Neural progenitor cell (in vitro differentiated cells): ENCODE data around the gene CCNG2. TPM values are rescaled to one million over a fixed set of nuclear protein-coding genes. Genes with fewer than 3 reads are reported as not detected.

Experiments used
- DNase-seq: peaks from one replicate; pipeline ENCODE4 v3.0.0-alpha.2; 2016; ENCODE audit warnings: low spot score
- H2AFZ ChIP-seq: fragments of 200-600 bp; sonication (generic); replicated peaks from 2 replicates; pipeline ENCODE4 v1.6.1; 2016; ENCODE audit warnings: antibody characterized with exemption
- H3F3A ChIP-seq: fragments of 200-600 bp; sonication (generic); 2 replicates; pipeline ENCODE4 v1.6.1; 2016; ENCODE audit warnings: antibody characterized with exemption, low read depth
- H3K27ac ChIP-seq: fragments of 200-600 bp; sonication (generic); 2 replicates; pipeline ENCODE4 v1.5.1; 2016; ENCODE audit warnings: mild to moderate bottlenecking
- H3K27me3 ChIP-seq: fragments of 200-600 bp; sonication (generic); 2 replicates; pipeline ENCODE4 v1.6.1; 2016; ENCODE audit warnings: mild to moderate bottlenecking, moderate library complexity
- H3K36me3 ChIP-seq: fragments of 200-600 bp; sonication (generic); 2 replicates; pipeline ENCODE4 v1.5.1; 2016
- H3K4me1 ChIP-seq: fragments of 200-600 bp; sonication (generic); 2 replicates; pipeline ENCODE4 v1.6.1; 2016; ENCODE audit warnings: mixed run types
- H3K4me2 ChIP-seq: fragments of 200-600 bp; sonication (generic); 2 replicates; pipeline ENCODE4 v1.6.1; 2016
- H3K4me3 ChIP-seq: fragments of 200-600 bp; sonication (generic); 2 replicates; pipeline ENCODE4 v1.5.1; 2016
- H3K79me2 ChIP-seq: fragments of 200-600 bp; sonication (generic); 2 replicates; pipeline ENCODE4 v1.6.1; 2016; ENCODE audit warnings: low read depth
- H3K9ac ChIP-seq: fragments of 200-600 bp; sonication (generic); 2 replicates; pipeline ENCODE4 v1.6.1; 2016
- H3K9me3 ChIP-seq: fragments of 200-600 bp; sonication (generic); 2 replicates; pipeline ENCODE4 v1.5.1; 2016; ENCODE audit warnings: low read depth
- H4K20me1 ChIP-seq: fragments of 200-600 bp; sonication (generic); 2 replicates; pipeline ENCODE4 v1.6.1; 2016; ENCODE audit warnings: low read depth
- H3K27ac Mint-ChIP-seq: 3 replicates; pipeline ENCODE4 v1.8.0; 2021; ENCODE audit warnings: mixed read lengths
- H3K27me3 Mint-ChIP-seq: 2 replicates; pipeline ENCODE4 v1.8.0; 2022; ENCODE audit warnings: low read depth, mild to moderate bottlenecking, inconsistent platforms, moderate library complexity, mixed read lengths; ENCODE audit not compliant: insufficient read depth
- H3K36me3 Mint-ChIP-seq: 3 replicates; pipeline ENCODE4 v1.8.0; 2021; ENCODE audit warnings: mixed read lengths
- H3K4me1 Mint-ChIP-seq: 3 replicates; pipeline ENCODE4 v1.8.0; 2021; ENCODE audit warnings: mixed read lengths
- H3K4me3 Mint-ChIP-seq: 3 replicates; pipeline ENCODE4 v1.8.0; 2021; ENCODE audit warnings: mild to moderate bottlenecking, moderate library complexity, mixed read lengths
- H3K9me3 Mint-ChIP-seq: 3 replicates; pipeline ENCODE4 v1.8.0; 2020; ENCODE audit warnings: mixed read lengths
- EZH2 ChIP-seq: fragments of 200-600 bp; sonication (generic); IDR thresholded peaks from 2 replicates; pipeline ENCODE4 v1.6.1; 2017; ENCODE audit warnings: antibody characterized with exemption, mild to moderate bottlenecking, moderate library complexity
- EZH2phosphoT487 ChIP-seq: fragments of 200-600 bp; sonication (generic); IDR thresholded peaks from 2 replicates; pipeline ENCODE4 v1.6.1; 2017; ENCODE audit warnings: antibody characterized with exemption
- total RNA-seq: library from RNA; depleted of rRNA; stranded (reverse); fragments of >200 nt; gene quantifications from 2 replicates; pipeline ENCODE4 v1.2.3, GENCODE V29; 2015; ENCODE audit warnings: low replicate concordance
- TF ChIP-seq, protein P1 (sequence below): fragments of 200-600 bp; sonication (generic); IDR thresholded peaks from 2 replicates; pipeline ENCODE4 v1.5.1; 2017; ENCODE audit warnings: antibody characterized with exemption, mild to moderate bottlenecking

Gene CCNG2
- total RNA-seq, 1 donor from 2014 or later, result 366 TPM

DNA sequence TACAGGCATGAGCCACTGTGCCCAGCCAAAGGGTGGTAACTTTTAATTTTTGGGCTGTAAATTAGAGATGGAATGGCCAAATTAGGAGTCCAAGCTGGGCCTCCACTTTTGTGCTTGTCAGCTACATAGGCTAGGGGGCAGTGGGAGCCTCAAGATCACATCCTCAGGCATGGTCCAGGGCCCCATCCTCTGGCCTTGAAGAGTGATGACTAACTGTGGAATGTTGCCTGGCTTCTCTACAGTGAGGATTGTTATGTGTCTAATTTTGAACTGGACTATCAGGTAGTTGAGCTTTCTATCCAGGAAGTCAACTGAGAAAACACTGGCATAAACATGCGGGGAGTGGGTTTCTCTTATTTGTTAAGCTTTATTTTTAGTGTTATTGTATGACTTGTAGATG lies 33.0 kb downstream of the CCNG2 start:
- TF ChIP-seq EZH2phosphoT487, result no peak
- TF ChIP-seq, protein P1, sequence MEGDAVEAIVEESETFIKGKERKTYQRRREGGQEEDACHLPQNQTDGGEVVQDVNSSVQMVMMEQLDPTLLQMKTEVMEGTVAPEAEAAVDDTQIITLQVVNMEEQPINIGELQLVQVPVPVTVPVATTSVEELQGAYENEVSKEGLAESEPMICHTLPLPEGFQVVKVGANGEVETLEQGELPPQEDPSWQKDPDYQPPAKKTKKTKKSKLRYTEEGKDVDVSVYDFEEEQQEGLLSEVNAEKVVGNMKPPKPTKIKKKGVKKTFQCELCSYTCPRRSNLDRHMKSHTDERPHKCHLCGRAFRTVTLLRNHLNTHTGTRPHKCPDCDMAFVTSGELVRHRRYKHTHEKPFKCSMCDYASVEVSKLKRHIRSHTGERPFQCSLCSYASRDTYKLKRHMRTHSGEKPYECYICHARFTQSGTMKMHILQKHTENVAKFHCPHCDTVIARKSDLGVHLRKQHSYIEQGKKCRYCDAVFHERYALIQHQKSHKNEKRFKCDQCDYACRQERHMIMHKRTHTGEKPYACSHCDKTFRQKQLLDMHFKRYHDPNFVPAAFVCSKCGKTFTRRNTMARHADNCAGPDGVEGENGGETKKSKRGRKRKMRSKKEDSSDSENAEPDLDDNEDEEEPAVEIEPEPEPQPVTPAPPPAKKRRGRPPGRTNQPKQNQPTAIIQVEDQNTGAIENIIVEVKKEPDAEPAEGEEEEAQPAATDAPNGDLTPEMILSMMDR, result no peak
- no peak for TF ChIP-seq EZH2
- H2AFZ ChIP-seq, result no peak overlapping the region
- no peak overlapping the region for H3K9ac ChIP-seq
- peaks cover 25% of the 10 kb centered on the region for H3F3A ChIP-seq
- H3K36me3 Mint-ChIP-seq, result peaks cover 2% of the 10 kb centered on the region
- H3K9me3 ChIP-seq, result no peaks in the 10 kb centered on the region
- H3K79me2 ChIP-seq, result no peaks in the 10 kb centered on the region
- peaks cover 44% of the 10 kb centered on the region for H3K4me1 Mint-ChIP-seq
- no peak overlapping the region for H3K4me2 ChIP-seq
- no peak overlapping the region for H3K27ac Mint-ChIP-seq
- DNase-seq, result no peak
- H3K9me3 Mint-ChIP-seq, result peaks cover 7% of the 10 kb centered on the region
- no peak overlapping the region for H3K4me3 ChIP-seq
- H3K4me3 Mint-ChIP-seq, result no peak overlapping the region
- peaks cover 40% of the 10 kb centered on the region for H3K4me1 ChIP-seq
- H3K27ac ChIP-seq, result no peak overlapping the region
- H3K36me3 ChIP-seq, result no peaks in the 10 kb centered on the region
- H3K27me3 Mint-ChIP-seq, result peaks cover 3% of the 10 kb centered on the region
- peaks cover 15% of the 10 kb centered on the region for H3K27me3 ChIP-seq
- H4K20me1 ChIP-seq, result no peaks in the 10 kb centered on the region

DNA sequence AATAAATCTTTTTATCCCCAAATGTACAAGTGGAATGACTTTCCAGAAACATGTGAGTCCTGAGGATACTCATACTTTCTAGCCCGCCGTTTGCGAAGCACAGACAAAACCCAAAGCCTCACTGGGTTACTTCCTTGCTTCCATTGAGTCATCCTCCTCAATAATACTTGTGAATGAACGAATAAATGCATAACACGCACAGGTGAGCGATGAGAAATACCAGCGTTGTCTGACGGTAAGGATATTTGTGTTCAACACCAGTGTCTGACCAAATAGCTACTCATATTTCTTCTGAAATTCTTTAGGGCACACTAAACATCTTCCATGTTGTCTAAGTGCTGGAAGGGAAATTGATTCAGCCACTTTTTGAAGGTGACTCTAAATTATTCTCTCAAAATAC lies 36.0 kb downstream of the CCNG2 start:
- no peak overlapping the region for H3K27ac Mint-ChIP-seq
- H3K4me1 Mint-ChIP-seq, result peaks cover 43% of the 10 kb centered on the region
- H3K4me3 Mint-ChIP-seq, result no peak overlapping the region
- peaks cover 32% of the 10 kb centered on the region for H3K4me1 ChIP-seq
- H3K27me3 Mint-ChIP-seq, result peaks cover 9% of the 10 kb centered on the region
- peaks cover 7% of the 10 kb centered on the region for H3K9me3 Mint-ChIP-seq
- H2AFZ ChIP-seq, result no peak overlapping the region
- H3F3A ChIP-seq, result peaks cover 19% of the 10 kb centered on the region
- H3K27ac ChIP-seq, result no peak overlapping the region
- H3K4me2 ChIP-seq, result no peak overlapping the region
- peaks cover 5% of the 10 kb centered on the region for H3K36me3 Mint-ChIP-seq
- no peaks in the 10 kb centered on the region for H3K36me3 ChIP-seq
- H3K4me3 ChIP-seq, result no peak overlapping the region
- no peak for DNase-seq
- no peaks in the 10 kb centered on the region for H3K9me3 ChIP-seq
- no peak overlapping the region for H3K9ac ChIP-seq
- H4K20me1 ChIP-seq, result no peaks in the 10 kb centered on the region
- TF ChIP-seq EZH2phosphoT487 (no peak), EZH2 (no peak)
- TF ChIP-seq, protein P1, result no peak
- peaks cover 15% of the 10 kb centered on the region for H3K27me3 ChIP-seq
- H3K79me2 ChIP-seq, result no peaks in the 10 kb centered on the region

DNA sequence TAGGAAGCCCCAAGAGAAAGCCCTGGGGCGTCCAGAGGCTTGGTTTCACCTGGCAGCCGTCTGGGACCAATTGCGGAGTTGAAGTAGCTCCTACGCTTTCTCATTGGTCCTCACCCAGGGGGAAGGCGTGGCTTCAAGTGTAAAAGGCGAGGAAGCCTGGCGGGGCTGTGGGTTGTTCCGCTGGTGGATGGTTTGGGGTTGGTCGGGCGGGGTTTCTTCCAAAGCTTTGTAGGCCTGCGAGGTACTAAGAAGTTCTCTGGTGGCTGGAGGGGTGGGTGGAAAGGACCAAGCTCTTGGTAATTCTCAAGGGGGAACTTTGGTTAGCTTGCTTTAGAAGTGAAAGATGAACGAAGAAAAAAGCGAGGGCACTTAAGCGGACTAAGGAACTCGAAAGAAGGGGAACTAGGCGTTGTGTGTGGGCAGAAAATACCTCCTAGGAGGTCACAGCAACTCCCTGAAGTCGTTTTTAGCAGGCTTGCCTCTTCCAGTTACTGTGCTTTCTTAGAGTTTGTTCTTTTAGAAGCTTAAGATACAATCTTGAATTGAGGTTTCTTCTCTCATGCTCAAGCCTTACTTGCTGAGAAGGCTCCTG lies 36.6 kb downstream of the CCNG2 start:
- no peak overlapping the region for H3K4me3 Mint-ChIP-seq
- no peak for TF ChIP-seq EZH2
- TF ChIP-seq EZH2phosphoT487, result no peak
- TF ChIP-seq, protein P1, result no peak

More for the DNA sequence above, 36.6 kb downstream of the CCNG2 start:
- Mint-ChIP-seq H3K27me3 (peaks cover 9% of the 10 kb centered on the region), H3K27ac (no peak overlapping the region), H3K9me3 (peaks cover 7% of the 10 kb centered on the region), H3K36me3 (peaks cover 5% of the 10 kb centered on the region), H3K4me1 (peaks cover 37% of the 10 kb centered on the region)
- peak; percentile 61 for DNase-seq
- H3K27ac ChIP-seq, result no peak overlapping the region
- H4K20me1 ChIP-seq, result no peaks in the 10 kb centered on the region
- H3K9ac ChIP-seq, result no peak overlapping the region
- peaks cover 26% of the 10 kb centered on the region for H3K4me1 ChIP-seq
- peak overlapping the region; percentile 23 for H2AFZ ChIP-seq
- H3K36me3 ChIP-seq, result no peaks in the 10 kb centered on the region
- H3F3A ChIP-seq, result peaks cover 14% of the 10 kb centered on the region
- H3K4me3 ChIP-seq, result no peak overlapping the region
- no peak overlapping the region for H3K4me2 ChIP-seq
- H3K9me3 ChIP-seq, result no peaks in the 10 kb centered on the region
- peaks cover 15% of the 10 kb centered on the region for H3K27me3 ChIP-seq
- H3K79me2 ChIP-seq, result no peaks in the 10 kb centered on the region
